HepG2 (cell line): ENCODE data around the gene ACSL3. TPM values are rescaled to one million over a fixed set of nuclear protein-coding genes. Genes with fewer than 3 reads are reported as not detected.

Source experiments
- CHD2 ChIP-seq: IDR thresholded peaks from 2 replicates; pipeline ENCODE4 v1.6.1; 2011; ENCODE audit warnings: low read depth, low read length, improper control_type of control experiment
- FOXK1 ChIP-seq: sonication (generic); formaldehyde crosslinking; IDR thresholded peaks from 2 replicates; pipeline ENCODE4 v1.4.0; 2020; ENCODE audit warnings: low read depth, missing genetic modification reagents, borderline replicate concordance
- HNRNPK ChIP-seq: fragments of 200-400 bp; formaldehyde crosslinking; IDR thresholded peaks from 2 replicates; pipeline ENCODE4 v1.6.1; 2018; ENCODE audit warnings: low read length, low read depth, moderate library complexity, mild to moderate bottlenecking; ENCODE audit not compliant: poor library complexity, severe bottlenecking
- HOXA7 ChIP-seq: sonication (generic); formaldehyde crosslinking; IDR thresholded peaks from 2 replicates; pipeline ENCODE4 v1.8.1; 2022; ENCODE audit warnings: mild to moderate bottlenecking, missing genetic modification reagents, moderate library complexity
- JARID2 ChIP-seq: sonication (generic); formaldehyde crosslinking; IDR thresholded peaks from 2 replicates; pipeline ENCODE4 v1.8.1; 2023; ENCODE audit warnings: missing genetic modification reagents, inconsistent platforms; ENCODE audit not compliant: insufficient replicate concordance
- NKX3-1 ChIP-seq: sonication (generic); formaldehyde crosslinking; IDR thresholded peaks from 2 replicates; pipeline ENCODE4 v1.5.0; 2020; ENCODE audit warnings: missing genetic modification reagents
- PAWR ChIP-seq: sonication (generic); formaldehyde crosslinking; IDR thresholded peaks from 2 replicates; pipeline ENCODE4 v1.4.0; 2020; ENCODE audit warnings: missing genetic modification reagents, mild to moderate bottlenecking, borderline replicate concordance
- PCBP1 ChIP-seq: fragments of 200-400 bp; formaldehyde crosslinking; IDR thresholded peaks from 2 replicates; pipeline ENCODE4 v1.6.1; 2017; ENCODE audit warnings: mild to moderate bottlenecking, low read depth, low read length, borderline replicate concordance
- SRF ChIP-seq: IDR thresholded peaks from 2 replicates; pipeline ENCODE4 v1.6.1; 2011; ENCODE audit warnings: mild to moderate bottlenecking, low read depth, low read length, moderate library complexity
- TEAD2 ChIP-seq: sonication (generic); formaldehyde crosslinking; IDR thresholded peaks from 2 replicates; pipeline ENCODE4 v1.9.0; 2021; ENCODE audit warnings: missing genetic modification reagents
- ZFP36L1 ChIP-seq: sonication (generic); formaldehyde crosslinking; IDR thresholded peaks from 2 replicates; pipeline ENCODE4 v1.8.0; 2022; ENCODE audit warnings: mild to moderate bottlenecking, missing genetic modification reagents, moderate library complexity
- ZNF776 ChIP-seq: sonication (generic); formaldehyde crosslinking; IDR thresholded peaks from 2 replicates; pipeline ENCODE4 v1.4.0; 2020; ENCODE audit warnings: mild to moderate bottlenecking, missing genetic modification reagents
- ZNF780A ChIP-seq: sonication (generic); formaldehyde crosslinking; IDR thresholded peaks from 2 replicates; pipeline ENCODE4 v1.8.0; 2022; ENCODE audit warnings: mild to moderate bottlenecking, missing genetic modification reagents, moderate library complexity
- polyA plus RNA-seq, 8 experiments: library from polyadenylated mRNA; depleted of rRNA in 3 of 8; stranded (reverse) in 7 of 8; unstranded in 1 of 8; fragments of >200 nt; fragmentation: Illumina TruSeq in 4 of 8; extraction: Trizol in 4 of 8; gene quantifications; 2 replicates each; pipeline versions ENCODE4 v1.2.1 to v1.2.3, GENCODE V29; 2011 to 2016; ENCODE audit warnings: low read depth in 4 of 8, missing spikeins in 1 of 8, mixed read lengths in 1 of 8; ENCODE audit not compliant: insufficient read depth in 1 of 8
- total RNA-seq, 5 experiments: library from RNA; depleted of rRNA; stranded (reverse); fragments of >200 nt; fragmentation: Illumina TruSeq; extraction: Trizol; gene quantifications; 2 replicates each; pipeline ENCODE4 v1.2.3, GENCODE V29; 2016; ENCODE audit warnings: low read depth in 1 of 5
- TF ChIP-seq, protein P1 (sequence below): sonication (generic); formaldehyde crosslinking; IDR thresholded peaks from 2 replicates; pipeline ENCODE4; 2020; ENCODE audit warnings: missing genetic modification reagents, mild to moderate bottlenecking, borderline replicate concordance
- TF ChIP-seq, protein P2 (sequence below): IDR thresholded peaks from 2 replicates; pipeline ENCODE4 v1.6.1; 2016; ENCODE audit warnings: low read depth, borderline replicate concordance
- TF ChIP-seq, protein P3 (sequence below): sonication (generic); formaldehyde crosslinking; IDR thresholded peaks from 2 replicates; pipeline ENCODE4 v1.4.0; 2020; ENCODE audit warnings: missing genetic modification reagents
- TF ChIP-seq, protein P4 (sequence below): sonication (generic); formaldehyde crosslinking; IDR thresholded peaks from 2 replicates; pipeline ENCODE4 v1.5.0; 2020; ENCODE audit warnings: mild to moderate bottlenecking, missing genetic modification reagents
- TF ChIP-seq, protein P5 (sequence below): sonication (generic); formaldehyde crosslinking; IDR thresholded peaks from 2 replicates; pipeline ENCODE4 v1.5.1; 2020; ENCODE audit warnings: mild to moderate bottlenecking, missing genetic modification reagents, borderline replicate concordance

Gene ACSL3
- total and polyA plus RNA-seq, 2 of the 13 experiments (the other 11 are each of a cell fraction or from before 2014, with no cell fraction given): 305 to 365 TPM

DNA sequence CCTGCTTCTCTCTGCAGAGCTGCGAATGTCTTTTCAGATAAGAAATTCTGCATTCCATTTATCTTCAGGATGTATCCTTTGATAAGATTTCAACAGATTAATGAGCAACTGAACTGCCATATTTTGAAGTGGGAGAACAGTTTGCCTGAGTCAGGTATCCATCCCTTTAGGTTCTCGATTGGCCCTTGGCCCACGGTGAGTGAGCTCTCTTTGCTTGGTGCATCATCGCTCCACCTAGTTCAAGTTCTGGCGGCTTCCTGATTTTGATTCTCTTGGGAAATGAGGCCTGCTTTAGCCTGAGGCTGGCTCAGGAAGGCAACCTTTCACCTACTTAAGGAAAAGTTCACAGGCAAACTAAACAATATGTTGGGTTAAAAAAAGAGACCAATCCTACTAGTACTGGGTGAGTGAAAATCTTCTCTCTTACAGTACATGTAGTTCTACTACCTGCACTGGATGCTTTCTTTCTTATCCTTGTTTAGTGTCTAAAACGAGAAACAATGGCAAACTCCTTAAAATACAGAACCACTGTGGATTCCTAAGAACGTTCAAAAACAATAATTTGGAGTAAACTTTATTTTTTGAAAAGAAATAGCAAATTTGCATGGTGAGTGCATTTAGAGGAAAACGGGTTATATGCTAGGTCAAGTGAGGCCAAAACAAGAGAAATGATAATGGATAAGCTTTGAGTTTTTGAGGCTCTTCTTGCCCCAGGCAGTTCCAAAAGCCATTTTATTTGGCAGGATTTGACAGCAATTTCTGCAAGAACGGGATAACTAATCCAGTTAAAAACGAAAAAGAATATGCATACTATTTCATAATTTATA, 837 bp upstream of the ACSL3 start (continued):
- TF ChIP-seq CHD2: no peak
- no peak for TF ChIP-seq HNRNPK
- no peak for TF ChIP-seq PCBP1
- no peak for TF ChIP-seq TEAD2 (CRISPR knock-in tag)
- TF ChIP-seq, protein P1, sequence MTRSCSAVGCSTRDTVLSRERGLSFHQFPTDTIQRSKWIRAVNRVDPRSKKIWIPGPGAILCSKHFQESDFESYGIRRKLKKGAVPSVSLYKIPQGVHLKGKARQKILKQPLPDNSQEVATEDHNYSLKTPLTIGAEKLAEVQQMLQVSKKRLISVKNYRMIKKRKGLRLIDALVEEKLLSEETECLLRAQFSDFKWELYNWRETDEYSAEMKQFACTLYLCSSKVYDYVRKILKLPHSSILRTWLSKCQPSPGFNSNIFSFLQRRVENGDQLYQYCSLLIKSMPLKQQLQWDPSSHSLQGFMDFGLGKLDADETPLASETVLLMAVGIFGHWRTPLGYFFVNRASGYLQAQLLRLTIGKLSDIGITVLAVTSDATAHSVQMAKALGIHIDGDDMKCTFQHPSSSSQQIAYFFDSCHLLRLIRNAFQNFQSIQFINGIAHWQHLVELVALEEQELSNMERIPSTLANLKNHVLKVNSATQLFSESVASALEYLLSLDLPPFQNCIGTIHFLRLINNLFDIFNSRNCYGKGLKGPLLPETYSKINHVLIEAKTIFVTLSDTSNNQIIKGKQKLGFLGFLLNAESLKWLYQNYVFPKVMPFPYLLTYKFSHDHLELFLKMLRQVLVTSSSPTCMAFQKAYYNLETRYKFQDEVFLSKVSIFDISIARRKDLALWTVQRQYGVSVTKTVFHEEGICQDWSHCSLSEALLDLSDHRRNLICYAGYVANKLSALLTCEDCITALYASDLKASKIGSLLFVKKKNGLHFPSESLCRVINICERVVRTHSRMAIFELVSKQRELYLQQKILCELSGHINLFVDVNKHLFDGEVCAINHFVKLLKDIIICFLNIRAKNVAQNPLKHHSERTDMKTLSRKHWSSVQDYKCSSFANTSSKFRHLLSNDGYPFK (CRISPR knock-in tag): no peak
- no peak for TF ChIP-seq SRF
- TF ChIP-seq JARID2 (CRISPR knock-in tag): no peak
- TF ChIP-seq, protein P2, sequence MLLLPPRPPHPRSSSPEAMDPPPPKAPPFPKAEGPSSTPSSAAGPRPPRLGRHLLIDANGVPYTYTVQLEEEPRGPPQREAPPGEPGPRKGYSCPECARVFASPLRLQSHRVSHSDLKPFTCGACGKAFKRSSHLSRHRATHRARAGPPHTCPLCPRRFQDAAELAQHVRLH (CRISPR knock-in tag): no peak
- no peak for TF ChIP-seq ZNF780A
- TF ChIP-seq, protein P3, sequence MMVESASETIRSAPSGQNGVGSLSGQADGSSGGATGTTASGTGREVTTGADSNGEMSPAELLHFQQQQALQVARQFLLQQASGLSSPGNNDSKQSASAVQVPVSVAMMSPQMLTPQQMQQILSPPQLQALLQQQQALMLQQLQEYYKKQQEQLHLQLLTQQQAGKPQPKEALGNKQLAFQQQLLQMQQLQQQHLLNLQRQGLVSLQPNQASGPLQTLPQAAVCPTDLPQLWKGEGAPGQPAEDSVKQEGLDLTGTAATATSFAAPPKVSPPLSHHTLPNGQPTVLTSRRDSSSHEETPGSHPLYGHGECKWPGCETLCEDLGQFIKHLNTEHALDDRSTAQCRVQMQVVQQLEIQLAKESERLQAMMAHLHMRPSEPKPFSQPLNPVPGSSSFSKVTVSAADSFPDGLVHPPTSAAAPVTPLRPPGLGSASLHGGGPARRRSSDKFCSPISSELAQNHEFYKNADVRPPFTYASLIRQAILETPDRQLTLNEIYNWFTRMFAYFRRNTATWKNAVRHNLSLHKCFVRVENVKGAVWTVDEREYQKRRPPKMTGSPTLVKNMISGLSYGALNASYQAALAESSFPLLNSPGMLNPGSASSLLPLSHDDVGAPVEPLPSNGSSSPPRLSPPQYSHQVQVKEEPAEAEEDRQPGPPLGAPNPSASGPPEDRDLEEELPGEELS: peak; percentile 18; the same call in 1 of the 2 replicates
- TF ChIP-seq, protein P4, sequence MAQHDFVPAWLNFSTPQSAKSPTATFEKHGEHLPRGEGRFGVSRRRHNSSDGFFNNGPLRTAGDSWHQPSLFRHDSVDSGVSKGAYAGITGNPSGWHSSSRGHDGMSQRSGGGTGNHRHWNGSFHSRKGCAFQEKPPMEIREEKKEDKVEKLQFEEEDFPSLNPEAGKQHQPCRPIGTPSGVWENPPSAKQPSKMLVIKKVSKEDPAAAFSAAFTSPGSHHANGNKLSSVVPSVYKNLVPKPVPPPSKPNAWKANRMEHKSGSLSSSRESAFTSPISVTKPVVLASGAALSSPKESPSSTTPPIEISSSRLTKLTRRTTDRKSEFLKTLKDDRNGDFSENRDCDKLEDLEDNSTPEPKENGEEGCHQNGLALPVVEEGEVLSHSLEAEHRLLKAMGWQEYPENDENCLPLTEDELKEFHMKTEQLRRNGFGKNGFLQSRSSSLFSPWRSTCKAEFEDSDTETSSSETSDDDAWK (CRISPR knock-in tag): no peak
- no peak for TF ChIP-seq ZNF776 (CRISPR knock-in tag)
- no peak for TF ChIP-seq PAWR (CRISPR knock-in tag)
- TF ChIP-seq HOXA7 (CRISPR knock-in tag): no peak
- no peak for TF ChIP-seq ZFP36L1
- TF ChIP-seq, protein P5, sequence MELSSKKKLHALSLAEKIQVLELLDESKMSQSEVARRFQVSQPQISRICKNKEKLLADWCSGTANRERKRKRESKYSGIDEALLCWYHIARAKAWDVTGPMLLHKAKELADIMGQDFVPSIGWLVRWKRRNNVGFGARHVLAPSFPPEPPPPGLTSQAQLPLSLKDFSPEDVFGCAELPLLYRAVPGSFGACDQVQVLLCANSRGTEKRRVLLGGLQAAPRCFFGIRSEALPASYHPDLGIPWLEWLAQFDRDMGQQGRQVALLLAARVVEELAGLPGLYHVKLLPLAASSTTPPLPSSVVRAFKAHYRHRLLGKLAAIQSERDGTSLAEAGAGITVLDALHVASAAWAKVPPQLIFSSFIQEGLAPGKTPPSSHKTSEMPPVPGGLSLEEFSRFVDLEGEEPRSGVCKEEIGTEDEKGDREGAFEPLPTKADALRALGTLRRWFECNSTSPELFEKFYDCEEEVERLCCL: no peak
- peak; percentile 43 for TF ChIP-seq FOXK1 (CRISPR knock-in tag)
- TF ChIP-seq NKX3-1 (CRISPR knock-in tag): 0 out of 2 replicates have a peak, but pooled peaks have one; percentile 40
